ENCODE measurements around the gene UNC79. TPM values are rescaled to one million over a fixed set of nuclear protein-coding genes. Genes with fewer than 3 reads are reported as not detected.

UNC79 gene
- total RNA-seq, 4 donors from 2014 or later = 0.14 to 0.32 TPM; not detected in 2

DNA sequence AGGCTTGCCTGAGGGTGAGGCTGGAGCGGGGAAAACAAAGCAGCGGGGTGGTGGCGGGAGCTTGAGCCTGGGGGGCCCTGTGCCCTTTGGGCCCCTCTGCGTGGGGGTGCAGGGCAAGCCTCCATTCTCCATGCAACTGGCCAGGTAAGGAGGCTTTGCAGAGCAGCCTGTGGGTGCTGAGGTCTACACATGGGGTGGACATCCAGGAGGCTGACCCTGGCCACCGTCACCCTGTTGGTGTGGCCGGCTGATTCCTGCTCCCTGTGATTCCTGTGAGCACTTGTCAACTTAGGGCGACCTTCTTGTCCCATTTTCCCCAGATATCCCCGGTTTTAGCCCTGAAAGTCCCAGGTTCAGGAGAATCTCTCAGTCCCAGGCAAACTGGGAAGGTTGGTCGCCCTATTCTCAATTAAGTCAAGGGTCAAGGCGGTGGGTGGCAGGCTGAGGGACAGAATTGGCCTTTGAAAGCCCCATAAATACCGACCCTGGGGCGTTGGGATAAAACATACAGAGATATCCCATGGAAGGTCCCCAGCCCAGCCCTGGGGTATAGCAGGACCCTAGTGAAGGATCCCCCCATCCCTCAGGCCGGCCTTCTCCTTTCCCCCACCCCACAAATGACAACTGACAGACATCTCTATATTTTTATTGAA is 287.1 kb downstream of the UNC79 start:
- in situ Hi-C loops (cut with MboI; ENCODE audit: low pct_ligation_motif_present in 1 of 4, low pct_unique_long_range_greater_than_20kb in 1 of 4, low sequenced_read_pairs in 3 of 4) = no loop called here
- Histone ChIP-seq H3K9me3 (no peaks in the 10 kb centered on the region), H3K27me3 (no peaks in the 10 kb centered on the region), H3K4me3 (no peak overlapping the region), H3K27ac (no peak overlapping the region), H3K4me1 (no peaks in the 10 kb centered on the region), H3K36me3 (no peaks in the 10 kb centered on the region)
- WGBS, 2 donors (ENCODE audit: low coverage in 1 of 2) = 71 to 96% methylated on average over 3 to 13 of the region's 13 CpGs
- intact Hi-C loops (cut with DNase I; ENCODE audit: low total_unique reads) = no loop called here
- no peak for DNase-seq
- TF ChIP-seq, protein P1, sequence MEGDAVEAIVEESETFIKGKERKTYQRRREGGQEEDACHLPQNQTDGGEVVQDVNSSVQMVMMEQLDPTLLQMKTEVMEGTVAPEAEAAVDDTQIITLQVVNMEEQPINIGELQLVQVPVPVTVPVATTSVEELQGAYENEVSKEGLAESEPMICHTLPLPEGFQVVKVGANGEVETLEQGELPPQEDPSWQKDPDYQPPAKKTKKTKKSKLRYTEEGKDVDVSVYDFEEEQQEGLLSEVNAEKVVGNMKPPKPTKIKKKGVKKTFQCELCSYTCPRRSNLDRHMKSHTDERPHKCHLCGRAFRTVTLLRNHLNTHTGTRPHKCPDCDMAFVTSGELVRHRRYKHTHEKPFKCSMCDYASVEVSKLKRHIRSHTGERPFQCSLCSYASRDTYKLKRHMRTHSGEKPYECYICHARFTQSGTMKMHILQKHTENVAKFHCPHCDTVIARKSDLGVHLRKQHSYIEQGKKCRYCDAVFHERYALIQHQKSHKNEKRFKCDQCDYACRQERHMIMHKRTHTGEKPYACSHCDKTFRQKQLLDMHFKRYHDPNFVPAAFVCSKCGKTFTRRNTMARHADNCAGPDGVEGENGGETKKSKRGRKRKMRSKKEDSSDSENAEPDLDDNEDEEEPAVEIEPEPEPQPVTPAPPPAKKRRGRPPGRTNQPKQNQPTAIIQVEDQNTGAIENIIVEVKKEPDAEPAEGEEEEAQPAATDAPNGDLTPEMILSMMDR (IDR thresholded peaks at IDR 0.05) = no peak
- no peak for TF ChIP-seq POLR2A (IDR thresholded peaks at IDR 0.05)
- no peak for TF ChIP-seq EP300 (IDR thresholded peaks at IDR 0.05; ENCODE audit: low read depth)
- no peak for TF ChIP-seq POLR2AphosphoS5 (IDR thresholded peaks at IDR 0.05)

DNA sequence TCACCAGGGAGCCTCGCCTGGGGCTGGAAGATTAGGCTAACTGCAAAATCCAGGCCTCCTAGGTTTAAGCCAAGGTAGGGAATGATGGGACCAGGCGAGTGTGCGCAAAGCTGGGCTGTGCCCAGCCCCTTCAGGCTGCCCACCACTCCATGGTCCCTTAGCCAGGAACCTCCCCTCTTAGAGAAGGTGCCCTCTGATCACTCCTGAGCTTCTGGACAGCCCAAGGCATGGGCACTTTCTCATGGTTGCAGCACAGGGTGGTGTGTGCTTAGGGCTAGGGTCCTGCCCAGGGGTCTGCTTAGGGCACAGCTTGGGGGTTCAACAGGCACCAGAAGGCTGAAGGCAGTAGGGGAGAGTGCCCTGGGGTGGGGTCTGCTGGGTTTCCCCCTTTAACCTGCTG is 288.5 kb downstream of the UNC79 start:
- no peaks in the 10 kb centered on the region for H3K9me3 ChIP-seq
- no peak overlapping the region for H3K27ac ChIP-seq
- no peak for DNase-seq
- H3K4me3 ChIP-seq = no peak overlapping the region
- intact Hi-C loops (cut with DNase I; ENCODE audit: low total_unique reads) = no loop called here
- no peaks in the 10 kb centered on the region for H3K27me3 ChIP-seq
- 60 to 80% methylated on average over 1 to 3 of the region's 3 CpGs for WGBS, 2 donors (ENCODE audit: low coverage in 1 of 2)
- in situ Hi-C loops (cut with MboI; ENCODE audit: low pct_ligation_motif_present in 1 of 4, low pct_unique_long_range_greater_than_20kb in 1 of 4, low sequenced_read_pairs in 3 of 4) = no loop called here
- H3K36me3 ChIP-seq = no peaks in the 10 kb centered on the region
- TF ChIP-seq, protein P1 (IDR thresholded peaks at IDR 0.05) = no peak
- TF ChIP-seq EP300 (IDR thresholded peaks at IDR 0.05; ENCODE audit: low read depth) (no peak), POLR2A (IDR thresholded peaks at IDR 0.05) (no peak), POLR2AphosphoS5 (IDR thresholded peaks at IDR 0.05) (no peak)
- no peaks in the 10 kb centered on the region for H3K4me1 ChIP-seq

DNA sequence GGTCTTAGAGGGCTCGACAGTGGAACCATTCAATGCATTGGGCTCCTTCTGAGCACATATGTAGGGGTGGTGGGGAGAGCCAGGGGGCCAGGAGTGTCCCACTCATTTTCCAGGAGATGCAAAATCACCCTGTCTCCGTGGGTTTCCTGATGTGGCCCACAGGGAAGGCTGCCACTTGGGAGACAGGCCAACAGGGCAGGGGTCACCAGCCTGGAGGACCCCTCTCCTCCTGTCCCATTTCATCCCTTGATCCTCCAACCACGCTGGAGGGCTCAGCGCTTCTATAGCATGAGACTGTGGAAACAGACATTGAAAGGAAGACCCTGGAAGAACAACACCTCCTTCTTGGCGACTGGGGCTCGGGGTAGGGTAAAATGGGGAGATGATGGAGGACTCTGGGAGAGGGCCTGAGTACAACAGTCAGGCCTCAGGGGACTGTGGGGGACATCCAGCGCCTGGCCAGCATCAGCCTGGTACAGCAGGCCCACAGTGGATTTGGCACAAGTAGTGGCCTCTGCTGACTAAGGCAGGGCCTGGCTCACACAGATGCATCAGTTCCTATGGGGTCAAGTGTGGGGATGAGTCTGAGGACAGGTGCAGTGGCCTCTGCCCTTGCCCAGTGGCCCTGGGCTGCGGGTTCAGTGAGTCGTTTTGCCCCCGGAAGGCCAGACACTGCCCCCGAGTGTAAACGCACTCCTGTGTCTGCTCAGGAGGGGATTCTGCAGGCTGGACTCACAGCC is 289.5 kb downstream of the UNC79 start:
- no peaks in the 10 kb centered on the region for H3K36me3 ChIP-seq
- H3K27me3 ChIP-seq = no peaks in the 10 kb centered on the region
- H3K4me3 ChIP-seq = no peak overlapping the region
- intact Hi-C loops (cut with DNase I; ENCODE audit: low total_unique reads) (no loop called here), in situ Hi-C loops (cut with MboI; ENCODE audit: low pct_ligation_motif_present in 1 of 4, low pct_unique_long_range_greater_than_20kb in 1 of 4, low sequenced_read_pairs in 3 of 4) (no loop called here)
- H3K27ac ChIP-seq = no peak overlapping the region
- H3K9me3 ChIP-seq = no peaks in the 10 kb centered on the region
- DNase-seq = no peak
- no peaks in the 10 kb centered on the region for H3K4me1 ChIP-seq
- TF ChIP-seq POLR2AphosphoS5 (IDR thresholded peaks at IDR 0.05) (no peak), POLR2A (IDR thresholded peaks at IDR 0.05) (no peak), EP300 (IDR thresholded peaks at IDR 0.05; ENCODE audit: low read depth) (no peak)
- TF ChIP-seq, protein P1 (IDR thresholded peaks at IDR 0.05) = no peak
- 71% methylated on average over 12 of the region's 12 CpGs; no CpG with 5 or more reads in 1 of the 2 donors for WGBS, 2 donors (ENCODE audit: low coverage in 1 of 2)

DNA sequence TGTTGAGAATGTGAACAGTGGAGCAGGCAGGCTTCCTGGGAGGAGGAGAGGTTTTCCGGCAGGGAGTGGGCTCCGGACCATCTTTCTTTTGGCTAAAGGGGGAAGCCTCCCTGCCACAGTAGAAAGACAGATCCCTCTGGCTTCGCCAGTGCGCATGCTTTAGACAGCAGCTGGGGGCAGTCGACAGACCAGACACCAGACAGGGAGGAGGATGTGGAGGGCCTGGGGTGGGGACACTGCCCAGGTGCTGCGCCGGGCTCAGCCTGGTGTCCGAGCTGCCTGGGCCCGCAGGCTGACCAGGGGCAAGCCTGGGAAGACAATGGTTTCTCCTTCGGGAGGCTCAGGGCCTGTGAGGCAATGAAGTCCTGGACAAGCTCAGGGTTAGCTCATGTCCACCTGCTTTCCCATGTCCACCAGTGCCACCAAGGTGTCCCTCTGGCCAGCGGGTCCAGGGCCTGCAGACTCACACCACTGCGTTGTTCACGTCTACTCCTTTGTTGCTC is 290.3 kb downstream of the UNC79 start:
- H3K27ac ChIP-seq = no peak overlapping the region
- no peaks in the 10 kb centered on the region for H3K9me3 ChIP-seq
- in situ Hi-C loops (cut with MboI; ENCODE audit: low pct_ligation_motif_present in 1 of 4, low pct_unique_long_range_greater_than_20kb in 1 of 4, low sequenced_read_pairs in 3 of 4) (no loop called here), intact Hi-C loops (cut with DNase I; ENCODE audit: low total_unique reads) (no loop called here)
- no peak overlapping the region for H3K4me3 ChIP-seq
- WGBS, 2 donors (ENCODE audit: low coverage in 1 of 2) = 85 to 100% methylated on average over 1 to 13 of the region's 13 CpGs
- no peak for DNase-seq
- no peaks in the 10 kb centered on the region for H3K27me3 ChIP-seq
- no peaks in the 10 kb centered on the region for H3K4me1 ChIP-seq
- H3K36me3 ChIP-seq = no peaks in the 10 kb centered on the region
- TF ChIP-seq, protein P1 (IDR thresholded peaks at IDR 0.05) = no peak
- TF ChIP-seq POLR2AphosphoS5 (IDR thresholded peaks at IDR 0.05) (no peak), POLR2A (IDR thresholded peaks at IDR 0.05) (no peak)

Data from transverse colon (tissue), 4 donors.